Putamen (tissue), 1 donor: ENCODE results near the gene MLEC.
A peak's percentile ranks its signal among the peaks of the same experiment; 100 is the strongest.

ENCODE experiments used
- DNase-seq: peaks from one replicate; pipeline ENCODE4 v3.0.0-alpha.2; 2016; ENCODE audit warnings: low spot score

MLEC gene, protein sequence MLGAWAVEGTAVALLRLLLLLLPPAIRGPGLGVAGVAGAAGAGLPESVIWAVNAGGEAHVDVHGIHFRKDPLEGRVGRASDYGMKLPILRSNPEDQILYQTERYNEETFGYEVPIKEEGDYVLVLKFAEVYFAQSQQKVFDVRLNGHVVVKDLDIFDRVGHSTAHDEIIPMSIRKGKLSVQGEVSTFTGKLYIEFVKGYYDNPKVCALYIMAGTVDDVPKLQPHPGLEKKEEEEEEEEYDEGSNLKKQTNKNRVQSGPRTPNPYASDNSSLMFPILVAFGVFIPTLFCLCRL

GRCh38 chr12:120686690-120687577, at the start of gene MLEC:
Gene MLEC (plus strand): TSS chr12:120687149. CDS start chr12:120687297, 148 bp downstream.
- DNase-seq, result peak; percentile 98

DNA sequence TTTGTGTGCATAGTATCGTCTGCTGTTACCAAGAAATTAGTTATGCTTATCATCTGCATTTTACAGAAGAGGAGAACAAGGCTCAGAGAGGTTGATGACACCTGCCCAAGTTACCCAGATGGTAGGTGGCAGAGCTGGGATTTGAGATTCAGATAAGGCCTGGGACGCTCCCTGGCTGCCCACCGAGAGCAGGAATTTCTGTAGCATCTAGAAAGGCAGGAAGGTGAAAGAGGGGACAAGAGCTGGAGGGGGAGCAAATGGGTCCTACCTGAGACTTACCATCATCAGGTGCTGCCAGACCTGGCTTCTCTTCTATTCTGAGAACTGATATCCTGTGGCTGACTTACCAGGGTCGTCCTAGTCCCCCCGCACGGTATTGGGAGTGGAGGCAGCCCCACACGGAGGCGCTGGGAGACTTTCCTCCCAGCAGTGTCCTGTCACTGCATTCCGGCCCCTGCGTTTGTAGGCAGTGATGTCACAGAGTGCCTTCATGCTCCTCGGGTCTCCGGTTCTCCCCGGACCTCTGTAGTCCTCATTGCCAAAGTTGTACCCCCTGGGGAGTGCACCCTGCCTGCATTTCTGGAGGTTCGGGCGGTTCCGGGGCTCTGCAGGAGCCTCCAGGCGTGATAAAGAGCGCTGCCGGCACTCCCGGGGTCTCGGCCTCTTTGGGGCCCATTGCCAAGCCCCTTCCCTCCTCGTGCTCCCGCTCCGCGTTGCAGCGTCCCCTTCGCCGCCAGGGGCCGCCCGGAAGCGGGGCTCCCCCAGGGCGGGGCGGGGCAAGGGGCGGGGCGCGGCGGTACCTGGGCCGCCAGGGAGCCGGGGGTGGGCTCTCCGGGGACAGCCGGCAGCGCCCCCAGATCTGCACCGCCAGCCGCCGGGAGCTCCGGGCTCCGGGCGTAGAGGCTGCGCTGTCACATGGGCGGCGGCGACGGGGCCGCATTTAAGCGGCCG, 46.9 kb upstream of the MLEC start, which contains the start of gene CABP1:
Gene CABP1 (plus strand): TSS at position 856 of the 951 bp plus-strand sequence. CDS start 60 bp downstream, at position 916.
- DNase-seq, result peak; percentile 26

DNA sequence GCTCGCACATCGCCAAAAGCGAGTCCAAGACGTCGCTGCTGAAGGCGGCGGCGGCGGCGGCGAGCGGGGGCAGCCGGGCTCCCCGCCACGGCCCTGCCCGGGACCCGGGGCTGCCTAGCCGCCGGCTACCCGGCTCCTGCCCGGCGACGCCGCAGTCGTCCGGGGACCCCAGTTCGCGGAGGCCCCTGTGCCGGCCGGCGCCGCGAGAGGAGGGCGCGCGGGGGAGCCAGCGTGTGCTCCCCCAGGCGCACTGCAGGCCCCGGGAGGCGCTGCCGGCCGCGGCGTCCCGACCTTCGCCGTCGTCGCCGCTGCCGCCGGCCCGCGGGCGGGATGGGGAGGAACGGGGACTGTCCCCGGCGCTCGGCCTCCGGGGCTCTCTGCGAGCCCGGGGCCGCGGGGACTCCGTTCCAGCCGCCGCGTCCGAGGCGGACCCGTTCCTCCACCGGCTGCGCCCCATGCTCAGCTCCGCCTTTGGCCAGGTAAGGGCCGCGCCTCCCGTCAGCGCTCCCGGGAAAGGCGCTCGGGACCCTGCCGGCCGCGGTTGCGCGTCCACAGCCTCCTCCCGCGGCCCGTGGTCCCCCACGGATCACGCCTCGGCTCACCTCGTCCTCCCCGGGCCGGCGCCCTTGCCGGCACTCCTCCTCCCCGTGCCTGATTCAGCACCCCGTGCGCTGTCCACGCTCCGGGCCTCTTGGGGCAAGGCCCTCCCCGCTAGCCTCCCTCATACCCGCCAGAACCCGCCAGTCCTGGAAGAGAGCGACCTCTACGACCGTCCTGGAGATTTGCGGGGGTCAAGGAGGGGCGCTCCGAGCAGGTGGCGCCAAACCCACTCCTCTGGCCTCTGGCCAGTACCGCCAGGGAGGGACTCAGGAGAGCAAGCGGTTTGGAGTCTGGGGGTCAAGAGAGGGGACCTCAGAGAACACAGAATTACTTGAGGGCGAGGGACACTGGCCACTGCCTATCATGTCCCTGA, 45.8 kb upstream of the MLEC start:
- DNase-seq, result no peak

DNA sequence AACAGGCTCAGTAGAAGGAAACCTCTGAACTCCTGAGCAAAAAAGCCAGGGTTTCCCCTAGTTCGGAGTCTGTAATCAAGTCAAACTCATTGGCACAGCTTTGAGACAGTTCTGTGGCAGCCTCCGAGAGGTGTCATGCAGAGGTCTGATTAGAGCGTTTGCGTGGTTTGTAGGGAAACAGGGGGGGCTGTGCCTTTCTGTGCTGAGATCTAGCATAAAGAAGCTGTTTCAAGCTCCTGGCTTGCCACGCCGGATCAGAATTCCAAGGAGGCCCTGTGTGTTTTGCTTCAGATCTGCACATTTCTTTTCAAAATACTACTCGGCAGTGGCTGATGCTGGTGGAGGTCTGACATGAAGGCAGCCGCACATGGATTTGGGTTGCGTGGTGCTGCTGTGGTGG, 44.8 kb upstream of the MLEC start:
- peak; percentile 59 for DNase-seq

DNA sequence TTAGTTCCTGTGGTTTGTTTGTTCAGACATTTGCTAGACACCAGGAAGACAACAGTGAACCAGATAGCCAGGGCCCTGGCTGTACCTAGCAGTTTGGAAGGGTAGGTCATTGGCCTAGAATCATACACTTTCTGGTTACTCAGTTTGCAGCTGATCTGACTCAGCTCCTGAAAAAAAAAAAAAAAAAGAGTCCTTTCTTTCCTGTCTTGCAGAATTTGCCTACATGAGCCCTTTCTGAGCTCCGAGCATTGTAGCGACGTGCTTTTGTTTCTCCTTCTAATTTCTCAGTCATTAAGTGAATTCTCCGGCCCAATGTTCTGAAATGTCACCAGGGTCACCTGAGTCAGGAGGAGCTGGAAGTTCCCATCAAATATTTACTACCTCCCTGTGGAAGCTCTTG, 44.1 kb upstream of the MLEC start:
- no peak for DNase-seq

GRCh38 chr12:120643574-120643973, 43.4 kb upstream of the MLEC start:
- no peak for DNase-seq

- no peak for DNase-seq
Observed at GRCh38 chr12:120646044-120646443, 40.9 kb upstream of the MLEC start.

- DNase-seq, result no peak
Observed at GRCh38 chr12:120647375-120647755, 39.6 kb upstream of the MLEC start.

- DNase-seq, result no peak
Observed at GRCh38 chr12:120649442-120650232, 37.3 kb upstream of the MLEC start.

DNA sequence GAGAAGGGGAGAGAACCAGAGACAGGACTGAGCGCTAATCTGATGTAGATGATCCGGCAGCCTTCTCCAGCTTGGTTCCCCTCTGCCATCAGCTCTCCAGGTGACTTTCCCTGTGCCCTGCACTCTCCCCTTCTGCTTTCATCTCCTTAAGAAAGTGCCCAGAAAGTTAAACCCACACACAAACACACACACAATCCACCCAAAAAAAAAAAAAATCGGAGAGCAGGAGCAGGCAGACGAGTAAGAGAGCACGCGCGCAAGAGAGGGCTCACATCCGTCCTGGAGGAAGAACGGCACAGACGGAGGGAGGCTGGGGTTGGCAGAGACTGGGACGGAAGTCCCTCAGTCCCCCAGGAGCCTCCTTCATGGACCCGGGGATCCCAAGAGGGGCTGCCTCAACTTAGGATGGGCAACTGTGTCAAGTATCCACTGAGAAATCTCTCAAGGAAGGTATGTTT, 36.7 kb upstream of the MLEC start:
- no peak for DNase-seq

DNA sequence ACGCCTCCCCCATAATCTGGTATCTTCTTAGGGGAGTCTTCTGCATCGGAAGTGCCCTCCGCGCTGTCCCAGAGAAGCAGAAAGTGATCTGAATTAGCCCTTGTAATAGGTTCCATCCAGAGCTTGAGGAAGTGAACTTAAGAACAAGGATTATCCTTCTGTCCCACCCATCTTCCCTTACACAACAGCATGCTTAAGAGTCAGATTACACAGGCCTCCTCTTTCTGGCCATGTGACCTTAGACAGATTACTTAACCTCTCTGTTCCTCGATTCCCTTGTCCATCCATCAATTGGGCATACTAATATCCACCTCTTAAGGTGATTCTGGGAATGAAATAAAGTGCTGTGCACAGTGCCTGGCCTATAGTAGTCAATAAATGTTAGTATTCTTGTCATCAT, 35.1 kb upstream of the MLEC start:
- no peak for DNase-seq

- peak; percentile 34 for DNase-seq
Observed at GRCh38 chr12:120652656-120653435, 34.1 kb upstream of the MLEC start.

DNA sequence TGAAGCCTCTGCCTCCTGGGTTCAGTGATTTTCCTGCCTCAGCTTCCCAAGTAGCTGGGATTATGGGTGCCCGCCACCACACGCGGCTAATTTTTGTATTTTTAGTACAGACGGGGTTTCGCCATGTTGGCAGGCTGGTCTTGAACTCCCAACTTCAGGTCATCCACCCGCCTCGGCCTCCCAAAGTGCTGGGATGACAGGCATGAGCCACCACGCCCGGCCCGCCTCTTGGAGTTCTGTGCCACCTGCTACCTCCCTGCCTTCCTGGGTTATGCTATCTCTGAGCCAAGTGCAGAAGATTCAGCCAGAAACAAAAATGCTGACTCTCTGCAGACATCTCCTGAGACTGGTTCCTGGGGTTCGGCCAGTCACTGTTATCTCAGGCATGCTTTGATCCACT, 33.3 kb upstream of the MLEC start:
- no peak for DNase-seq

GRCh38 chr12:120654656-120655055, 32.3 kb upstream of the MLEC start:
- no peak for DNase-seq

DNA sequence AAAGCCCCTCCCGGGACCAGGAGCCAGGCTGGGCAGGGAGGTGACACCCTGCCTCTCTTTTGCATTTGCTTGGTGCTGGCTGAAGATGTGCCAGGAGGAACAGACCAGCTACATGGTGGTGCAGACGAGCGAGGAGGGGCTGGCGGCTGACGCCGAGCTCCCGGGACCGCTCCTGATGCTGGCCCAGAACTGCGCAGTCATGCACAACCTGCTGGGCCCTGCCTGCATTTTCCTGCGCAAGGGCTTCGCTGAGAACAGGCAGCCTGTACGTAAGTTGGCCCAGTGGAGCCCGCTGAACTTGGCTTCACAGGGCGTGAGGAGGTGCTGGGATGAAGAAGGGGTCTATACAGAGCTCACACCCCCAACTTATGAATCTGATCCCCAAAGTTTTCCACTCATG, 30.9 kb upstream of the MLEC start:
- no peak for DNase-seq

GRCh38 chr12:120658286-120659150, 28.4 kb upstream of the MLEC start:
- no peak for DNase-seq

DNA sequence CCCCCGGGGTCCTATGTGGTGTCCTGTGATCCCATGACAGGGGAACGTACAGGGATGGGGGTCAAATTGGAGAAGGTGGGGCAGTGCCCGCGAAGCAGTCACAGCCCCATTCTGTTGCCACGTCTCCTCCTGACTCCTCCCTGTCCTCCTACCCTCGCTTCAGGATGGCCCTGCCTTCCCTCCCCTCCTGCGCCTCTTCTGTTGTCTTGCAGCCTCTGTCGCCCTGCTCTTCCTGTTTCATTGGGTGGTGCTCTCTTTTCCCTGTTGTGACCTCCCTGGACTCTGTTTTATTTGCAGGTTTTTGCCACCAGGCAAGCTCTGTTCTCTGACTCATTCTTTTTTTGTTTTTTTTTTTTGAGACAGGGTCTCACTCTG, 27.8 kb upstream of the MLEC start:
- no peak for DNase-seq

GRCh38 chr12:120661432-120661831, 25.5 kb upstream of the MLEC start:
- no peak for DNase-seq
